GM18520 (cell line): ENCODE results near the gene TTLL3.
"Not testable (repeated sequence)": the region's sequence is repeated elsewhere in the genome, so short reads cannot be mapped to it uniquely, and the experiment has no call there.

Source experiments
- ATAC-seq: cut with Tn5 transposase; IDR thresholded peaks from one replicate; pipeline ENCODE4 v1.9.1; 2021; ENCODE audit not compliant: unreplicated experiment

The TTLL3 gene

DNA sequence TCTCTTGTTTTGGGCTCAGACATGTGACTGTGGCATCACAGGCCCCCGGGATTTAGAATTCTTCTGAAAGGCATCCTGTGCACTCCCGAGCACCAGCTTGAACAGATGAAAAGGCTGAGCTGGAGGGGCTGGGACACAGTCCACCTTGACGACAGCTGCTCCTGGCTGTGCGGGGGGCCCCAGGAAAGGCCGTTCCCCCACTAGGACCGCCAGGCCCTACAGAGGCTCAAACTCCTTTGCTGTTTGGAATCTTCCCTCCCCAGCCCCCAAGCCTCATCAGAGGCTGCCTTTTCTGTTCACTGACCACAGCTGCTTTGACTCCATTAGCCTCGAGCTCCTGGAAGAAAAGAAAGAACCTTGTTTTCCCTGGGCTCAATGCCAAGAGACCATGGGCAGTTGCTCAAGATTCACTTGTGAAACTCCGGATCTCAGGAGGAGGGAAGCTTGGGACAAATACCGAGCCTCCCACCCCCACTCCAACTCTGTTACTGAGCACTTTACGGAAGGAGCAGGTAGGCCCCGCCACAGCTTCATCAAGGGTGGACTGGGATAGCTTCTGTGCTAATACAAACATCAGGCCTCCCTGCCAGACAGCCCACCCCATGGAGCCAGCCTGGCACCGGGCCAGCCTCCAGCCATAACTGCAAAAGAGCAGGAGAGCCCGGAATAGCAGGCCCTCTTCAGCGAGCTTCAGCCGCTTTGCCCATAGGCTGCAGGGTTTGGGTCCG lies 54.3 kb downstream of the TTLL3 start:
- no peak for ATAC-seq

DNA sequence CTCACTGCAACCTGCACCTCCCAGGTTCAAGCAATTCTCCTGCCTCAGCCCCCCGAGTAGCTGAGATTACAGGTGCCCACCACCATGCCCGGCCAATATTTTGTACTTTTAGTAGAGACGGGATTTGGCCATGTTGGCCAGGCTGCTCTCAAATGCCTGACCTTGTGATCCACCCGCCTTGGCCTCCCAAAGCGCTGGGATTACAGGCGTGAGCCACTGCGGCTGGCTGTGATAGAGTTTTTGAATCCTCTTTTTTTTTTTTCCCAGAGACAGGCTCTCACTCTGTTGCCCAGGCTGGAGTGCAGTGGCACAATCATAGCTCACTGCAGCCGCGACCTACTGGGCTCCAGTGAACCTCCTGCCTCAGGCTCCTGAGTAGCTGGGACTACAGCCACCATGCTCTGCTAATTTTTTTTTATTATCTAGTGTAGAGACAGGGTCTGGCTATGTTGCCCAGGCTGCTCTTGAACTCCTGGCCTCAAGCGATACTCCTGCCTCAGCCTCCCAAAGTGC lies 55.1 kb downstream of the TTLL3 start:
- ATAC-seq = not testable (repeated sequence)

DNA sequence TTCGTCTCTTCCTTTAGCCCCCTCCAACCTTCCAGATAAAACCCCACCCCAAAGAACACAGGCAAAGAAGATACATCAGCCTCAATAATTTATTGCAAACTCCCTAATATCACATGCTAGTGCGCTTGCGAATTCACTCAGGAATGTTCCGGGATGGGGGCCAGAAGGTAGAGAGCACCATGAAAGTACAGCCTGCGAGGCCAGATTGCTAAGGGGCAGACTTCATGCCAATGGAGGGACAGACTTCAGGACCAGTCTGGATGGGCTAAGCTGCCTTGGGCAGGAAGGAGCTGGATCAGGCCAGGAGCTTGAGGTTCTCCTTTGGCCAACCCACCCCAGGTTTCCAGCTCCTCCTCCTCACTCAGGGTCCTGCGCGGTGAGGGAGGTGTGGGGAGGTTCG lies 56.6 kb downstream of the TTLL3 start:
- no peak for ATAC-seq

DNA sequence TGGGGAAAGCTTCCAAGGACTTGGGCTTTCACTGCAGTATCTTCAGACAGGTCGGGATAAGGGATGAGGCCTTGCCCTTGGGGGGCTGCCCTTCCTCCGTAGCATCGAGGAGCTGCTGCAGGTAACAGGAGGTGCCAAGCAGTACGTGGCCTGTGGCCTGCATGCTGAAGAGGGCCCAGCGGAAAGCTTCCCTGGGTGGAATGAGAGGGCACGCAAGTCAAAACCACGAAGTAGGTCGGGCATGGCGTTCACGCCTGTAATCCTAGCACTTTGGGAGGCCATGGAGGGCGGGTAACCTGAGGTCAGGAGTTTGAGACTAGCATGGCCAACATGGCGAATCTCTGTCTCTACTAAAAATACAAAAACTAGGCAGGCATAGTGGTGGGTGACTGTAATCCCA lies 57.0 kb downstream of the TTLL3 start:
- no peak for ATAC-seq

DNA sequence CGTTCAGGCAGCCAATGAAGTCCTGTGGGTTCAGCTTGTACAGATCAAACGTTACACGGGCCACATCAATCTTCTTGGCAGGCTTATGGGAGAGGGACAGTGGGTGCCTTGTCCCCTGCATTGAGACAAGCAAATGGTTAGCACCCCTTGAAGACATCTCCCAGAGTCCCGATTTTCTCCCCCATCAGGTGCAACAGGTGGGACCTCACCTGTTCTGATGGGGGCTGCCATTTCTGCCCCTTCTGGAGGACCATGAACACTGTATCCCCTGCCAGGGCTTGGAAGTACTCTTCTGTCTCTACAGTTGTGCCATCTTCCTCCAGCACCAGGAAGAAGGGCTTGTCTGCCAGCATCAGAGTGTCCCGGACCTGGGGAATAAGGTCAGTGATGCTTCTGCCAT lies 59.9 kb downstream of the TTLL3 start:
- no peak for ATAC-seq

DNA sequence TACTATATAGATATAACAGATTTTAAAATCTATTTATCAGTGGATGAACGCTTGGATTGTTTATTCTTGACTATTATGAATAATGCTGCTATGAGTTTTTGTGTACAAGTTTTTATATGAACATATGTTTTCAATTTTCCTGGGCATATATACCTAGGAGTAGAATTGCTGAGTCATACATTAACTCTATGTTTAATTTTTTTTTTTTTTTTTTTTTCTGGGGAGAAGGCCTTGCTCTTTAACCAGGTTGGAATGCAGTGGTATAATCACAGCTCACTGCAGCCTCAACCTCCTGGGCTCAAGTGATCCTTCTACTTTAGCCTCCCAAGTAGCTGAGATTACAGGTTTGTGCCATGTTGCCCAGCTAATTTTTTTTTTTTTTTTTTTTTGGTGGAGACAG lies 60.9 kb downstream of the TTLL3 start:
- ATAC-seq = no peak

DNA sequence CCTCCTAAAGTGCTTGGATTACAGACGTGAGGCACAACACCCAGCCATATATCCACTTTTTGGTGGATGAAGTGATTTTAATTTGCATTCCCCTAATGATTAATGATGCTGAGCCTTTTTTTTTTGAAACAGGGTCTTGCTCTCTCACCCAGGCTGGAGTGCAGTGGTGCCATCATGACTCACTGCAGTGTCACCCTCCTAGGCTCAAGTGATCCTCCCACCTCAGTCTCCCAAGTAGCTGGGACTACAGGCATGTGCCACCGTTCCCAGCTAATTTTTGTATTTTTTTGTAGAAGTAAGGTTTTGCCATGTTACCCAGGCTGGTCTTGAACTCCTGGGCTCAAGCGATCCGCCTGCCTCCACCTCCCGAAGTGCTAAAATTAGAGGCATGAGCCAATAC lies 62.0 kb downstream of the TTLL3 start:
- ATAC-seq = not testable (repeated sequence)

DNA sequence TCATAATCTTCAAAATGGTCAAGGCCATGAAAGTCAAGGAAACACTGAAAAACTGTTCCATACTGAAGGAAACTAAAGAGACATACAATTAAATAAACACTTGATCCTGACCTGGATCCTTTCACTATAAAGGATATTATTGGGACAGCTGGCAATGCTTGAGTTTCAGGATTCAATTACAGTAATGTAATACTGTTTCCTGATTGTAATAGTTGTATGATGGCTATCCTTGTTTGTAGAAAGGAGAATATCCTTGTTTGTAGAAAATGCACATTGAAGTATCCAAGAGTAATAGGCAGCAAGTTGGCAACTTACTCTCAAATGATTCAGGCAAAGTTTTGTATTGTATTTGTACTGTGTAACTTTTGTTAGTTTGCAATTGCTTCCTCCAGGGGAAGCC lies 65.4 kb downstream of the TTLL3 start:
- ATAC-seq = no peak

DNA sequence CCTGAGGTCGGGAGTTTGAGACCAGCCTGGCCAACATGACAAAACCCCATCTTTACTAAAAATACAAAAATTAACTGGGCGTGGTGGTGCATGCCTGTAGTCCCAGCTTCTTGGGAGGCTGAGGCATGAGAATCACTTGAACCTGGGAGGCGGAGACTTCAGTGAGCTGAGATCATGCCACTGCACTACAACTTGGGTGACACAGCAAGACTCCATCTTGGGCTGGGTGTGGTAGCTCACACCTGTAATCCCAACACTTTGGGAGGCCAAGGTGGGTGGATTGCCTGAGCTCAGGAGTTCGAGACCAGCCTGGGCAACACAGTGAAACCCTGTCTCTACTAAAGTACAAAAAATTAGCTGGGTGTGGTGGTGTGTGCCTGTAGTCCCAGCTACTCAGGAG lies 66.2 kb downstream of the TTLL3 start:
- ATAC-seq = not testable (repeated sequence)

DNA sequence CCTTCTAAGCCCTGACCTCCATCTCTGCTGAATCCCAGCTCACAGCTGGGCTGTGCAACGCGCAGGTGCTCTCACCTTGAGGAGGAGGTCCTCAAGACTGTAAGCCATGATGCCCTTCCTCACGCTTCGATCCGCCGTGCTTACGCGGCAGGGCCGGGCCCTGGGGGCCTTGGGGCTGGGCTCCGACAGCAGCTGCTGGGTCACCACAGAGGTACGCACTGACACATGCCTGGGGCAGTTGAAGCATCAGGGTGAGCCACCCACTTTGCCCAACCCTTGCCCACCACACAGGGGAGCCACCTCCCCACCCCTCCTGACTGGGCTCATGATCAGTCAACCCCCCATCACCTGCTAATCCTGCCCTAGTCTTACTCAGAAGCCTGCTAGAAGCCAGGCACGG lies 66.9 kb downstream of the TTLL3 start:
- no peak for ATAC-seq

DNA sequence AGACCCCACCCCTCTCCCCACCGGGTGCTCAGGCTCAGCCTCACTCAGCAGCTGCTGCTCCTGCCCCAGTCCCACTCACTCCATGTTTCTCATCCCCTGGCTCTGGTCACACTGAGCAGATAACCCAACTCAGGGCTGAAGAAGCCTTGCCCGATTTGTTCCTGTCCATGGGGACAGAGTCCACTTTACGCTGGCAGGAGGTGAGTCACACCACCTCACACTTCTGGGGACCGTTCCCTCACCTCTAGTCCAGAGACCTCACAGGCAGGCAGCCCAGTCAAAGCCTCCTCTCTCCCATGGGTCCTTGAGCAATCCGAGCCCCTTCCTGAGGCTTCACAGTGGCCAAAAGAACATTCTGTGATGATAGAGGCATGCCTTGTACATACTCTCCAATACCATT lies 68.6 kb downstream of the TTLL3 start:
- ATAC-seq = no peak

DNA sequence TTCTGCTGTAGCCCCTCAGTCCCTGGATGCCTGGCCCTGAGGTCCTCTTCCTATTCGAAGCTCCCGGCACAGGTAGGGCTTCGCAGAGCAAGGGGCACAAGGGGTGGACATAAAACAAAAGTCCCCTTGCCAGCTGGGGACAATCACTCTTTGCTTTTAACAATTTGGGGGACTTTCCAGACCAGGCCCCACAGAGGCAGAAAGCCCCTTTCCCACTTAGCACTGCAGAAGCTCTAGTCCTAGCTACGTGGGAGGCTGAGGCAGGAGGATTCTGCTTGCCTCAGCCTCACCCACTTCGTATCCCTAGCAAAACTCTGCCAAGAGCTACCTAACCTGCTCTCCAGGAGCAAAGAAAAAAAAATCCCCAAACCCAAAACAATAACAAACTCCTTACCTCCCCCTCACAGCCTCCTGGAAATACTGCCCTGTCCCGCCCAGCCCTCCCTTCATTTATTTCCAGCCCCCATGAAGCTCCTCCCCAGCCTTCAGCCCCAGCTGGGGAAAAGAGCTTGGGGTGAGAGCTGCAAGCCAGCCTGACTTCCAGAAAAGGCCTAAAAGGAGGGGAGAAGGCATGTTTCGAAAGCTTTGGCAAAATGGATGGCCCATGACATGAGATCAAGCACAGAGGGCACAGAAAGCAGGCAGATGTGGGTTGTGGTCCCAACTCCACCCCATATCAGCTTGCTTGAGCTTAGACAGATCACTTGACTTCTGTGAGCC lies 69.9 kb downstream of the TTLL3 start, which contains the start of gene CIDEC:
Gene CIDEC, minus strand, starts transcription at position 424 of the 720 bp plus-strand sequence. CDS start 1,767 bp downstream, outside the sequence.
- ATAC-seq = no peak

DNA sequence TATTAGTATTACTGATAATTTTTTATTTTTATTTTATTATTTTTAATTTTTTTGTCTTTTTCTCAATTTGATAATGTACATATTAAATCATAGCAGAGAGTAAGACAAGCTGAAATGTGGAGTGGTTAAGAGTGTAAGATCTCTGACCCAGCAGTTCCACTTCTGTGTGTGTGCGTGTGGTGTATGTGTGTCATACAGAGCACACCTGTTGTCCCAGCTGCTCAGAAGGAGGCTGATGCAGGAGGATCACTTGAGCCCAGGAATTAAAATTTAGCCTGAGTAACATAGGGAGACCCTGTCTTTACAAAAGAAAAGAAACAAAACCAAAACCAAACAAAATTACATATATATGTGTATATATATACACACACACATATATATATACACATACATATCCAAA lies 71.4 kb downstream of the TTLL3 start:
- ATAC-seq = no peak

DNA sequence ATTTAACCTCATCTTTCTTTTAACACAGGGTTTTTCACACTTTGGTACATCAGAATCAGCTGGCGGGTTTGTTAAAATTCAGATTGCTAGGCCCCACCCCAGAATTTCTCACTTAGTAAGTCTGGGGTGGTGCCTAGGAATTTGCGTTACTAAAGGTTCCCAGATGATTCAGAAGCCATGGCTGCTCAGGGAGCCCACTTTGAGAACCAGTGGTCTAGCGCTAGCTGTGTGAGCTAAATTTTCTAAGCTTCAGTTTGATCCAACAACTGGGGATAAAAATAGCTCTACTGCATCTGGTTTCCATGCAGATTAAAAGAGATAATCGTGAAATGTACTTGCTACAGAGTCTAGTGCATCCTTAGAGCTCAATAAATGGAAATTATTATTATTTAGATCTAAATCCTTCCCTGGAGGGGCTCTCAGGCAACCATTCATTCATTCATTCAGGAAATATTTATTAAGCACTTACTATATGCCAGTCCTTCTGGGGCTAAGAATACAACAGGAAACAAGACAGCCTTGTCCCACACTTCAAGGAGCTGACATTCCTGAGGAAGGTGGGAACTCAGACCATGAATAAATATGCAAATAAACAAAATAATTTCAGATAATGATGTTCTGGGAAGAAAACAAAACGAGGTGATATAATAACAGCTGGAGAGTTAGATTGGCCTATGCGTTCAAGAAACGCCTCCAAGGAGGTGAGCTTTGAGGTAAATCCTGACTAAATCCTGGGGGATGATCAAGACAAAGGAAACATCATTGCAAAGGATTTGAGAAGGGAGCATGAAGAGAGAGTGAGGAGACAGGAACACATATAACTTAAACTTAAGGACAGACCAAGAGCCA lies 73.9 kb downstream of the TTLL3 start:
- no peak for ATAC-seq

DNA sequence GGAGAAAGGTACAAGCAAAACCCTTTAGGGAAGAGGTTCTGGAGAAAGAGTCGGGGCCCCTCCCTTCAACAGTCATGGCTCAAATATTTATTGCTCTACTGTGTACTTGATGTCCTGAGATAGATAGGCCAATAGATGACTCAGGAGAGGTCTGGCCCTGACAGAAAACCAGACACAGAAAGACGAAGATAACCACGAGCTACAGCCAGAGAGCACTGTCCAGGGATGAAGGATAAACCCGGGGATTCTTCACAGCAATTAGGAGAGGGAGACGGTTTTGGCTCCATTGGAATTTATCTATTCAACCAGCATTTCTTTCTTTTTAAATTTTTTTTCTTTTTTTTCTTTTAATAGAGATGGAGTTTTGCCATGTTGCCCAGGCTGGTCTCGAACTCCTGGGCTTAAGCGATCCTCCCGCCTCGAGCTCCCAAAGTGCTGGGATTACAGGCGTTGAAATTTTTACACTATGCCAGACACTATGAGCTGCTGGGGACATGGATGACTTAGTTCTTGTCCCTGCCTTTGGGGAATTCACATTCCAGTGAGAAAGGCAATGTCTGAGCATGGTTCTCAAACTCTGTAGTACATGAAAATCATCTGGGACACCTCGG lies 74.6 kb downstream of the TTLL3 start:
- ATAC-seq = no peak
